Measurements from ENCODE around the gene STK24. TPM values are rescaled to one million over a fixed set of nuclear protein-coding genes. Genes with fewer than 3 reads are reported as not detected.

Gene STK24
- total and polyA plus RNA-seq, 4 donors = 42.7 to 56.1 (median 52.2) TPM

GRCh38 chr13:98508685-98509084 lies 68.2 kb downstream of the STK24 start:
- H3K9me3 ChIP-seq (ENCODE audit: control insufficient read depth, insufficient read depth, low read length) = no peaks in the 10 kb centered on the region

GRCh38 chr13:98508280-98508679 lies 68.6 kb downstream of the STK24 start:
- no CpG with 5 or more reads among the region's 2 CpGs for WGBS (ENCODE audit: insufficient coverage)
- Histone ChIP-seq H3K36me3 (ENCODE audit: control insufficient read depth, insufficient read depth, low read length) (peaks cover 4% of the 10 kb centered on the region), H3K27ac (ENCODE audit: low read depth, low read length) (no peak overlapping the region), H3K4me1 (ENCODE audit: control insufficient read depth, insufficient read depth, low read length) (peaks cover 30% of the 10 kb centered on the region), H3K9me3 (ENCODE audit: control insufficient read depth, insufficient read depth, low read length) (no peaks in the 10 kb centered on the region), H3K27me3 (ENCODE audit: control insufficient read depth, insufficient read depth, low read length) (no peaks in the 10 kb centered on the region), H3K4me3 (ENCODE audit: low read depth, low read length) (no peak overlapping the region)
- no peak for DNase-seq (ENCODE audit: low read depth in 4 of 6, low spot score in 6 of 6)

More at GRCh38 chr13:98508685-98509084, 68.2 kb downstream of the STK24 start:
- Histone ChIP-seq H3K4me3 (ENCODE audit: low read depth, low read length) (no peak overlapping the region), H3K27me3 (ENCODE audit: control insufficient read depth, insufficient read depth, low read length) (no peaks in the 10 kb centered on the region), H3K27ac (ENCODE audit: low read depth, low read length) (no peak overlapping the region), H3K4me1 (ENCODE audit: control insufficient read depth, insufficient read depth, low read length) (peaks cover 26% of the 10 kb centered on the region), H3K36me3 (ENCODE audit: control insufficient read depth, insufficient read depth, low read length) (peaks cover 4% of the 10 kb centered on the region)
- no peak for DNase-seq (ENCODE audit: low read depth in 4 of 6, low spot score in 6 of 6)
- no CpG with 5 or more reads among the region's 2 CpGs for WGBS (ENCODE audit: insufficient coverage)

GRCh38 chr13:98507282-98507797 lies 69.6 kb downstream of the STK24 start:
- H3K27me3 ChIP-seq (ENCODE audit: control insufficient read depth, insufficient read depth, low read length) = no peaks in the 10 kb centered on the region
- H3K9me3 ChIP-seq (ENCODE audit: control insufficient read depth, insufficient read depth, low read length) = no peaks in the 10 kb centered on the region
- H3K36me3 ChIP-seq (ENCODE audit: control insufficient read depth, insufficient read depth, low read length) = no peaks in the 10 kb centered on the region
- no peak overlapping the region for H3K4me3 ChIP-seq (ENCODE audit: low read depth, low read length)
- H3K27ac ChIP-seq (ENCODE audit: low read depth, low read length) = peak overlapping the region; percentile 37
- peak in 5 of 6 donors; percentile 47 to 89 (median 55) for DNase-seq (ENCODE audit: low read depth in 4 of 6, low spot score in 6 of 6)
- H3K4me1 ChIP-seq (ENCODE audit: control insufficient read depth, insufficient read depth, low read length) = peaks cover 26% of the 10 kb centered on the region
- 29% methylated on average over 2 of the region's 5 CpGs for WGBS (ENCODE audit: insufficient coverage)

- 59% methylated on average over 8 of the region's 16 CpGs for WGBS (ENCODE audit: insufficient coverage)
- peak overlapping the region; percentile 29 for H3K27ac ChIP-seq (ENCODE audit: low read depth, low read length)
- H3K4me1 ChIP-seq (ENCODE audit: control insufficient read depth, insufficient read depth, low read length) = peaks cover 26% of the 10 kb centered on the region
These were observed 70.1 kb downstream of the STK24 start for GRCh38 chr13:98506728-98507230.

GRCh38 chr13:98506322-98506721 lies 70.6 kb downstream of the STK24 start:
- H3K4me1 ChIP-seq (ENCODE audit: control insufficient read depth, insufficient read depth, low read length) = peaks cover 26% of the 10 kb centered on the region
- no peak overlapping the region for H3K27ac ChIP-seq (ENCODE audit: low read depth, low read length)
- no peak overlapping the region for H3K4me3 ChIP-seq (ENCODE audit: low read depth, low read length)
- H3K27me3 ChIP-seq (ENCODE audit: control insufficient read depth, insufficient read depth, low read length) = no peaks in the 10 kb centered on the region
- DNase-seq (ENCODE audit: low read depth in 4 of 6, low spot score in 6 of 6) = peak in 1 of 6 donors; percentile 62
- WGBS (ENCODE audit: insufficient coverage) = 31% methylated on average over 7 of the region's 12 CpGs
- no peaks in the 10 kb centered on the region for H3K36me3 ChIP-seq (ENCODE audit: control insufficient read depth, insufficient read depth, low read length)
- H3K9me3 ChIP-seq (ENCODE audit: control insufficient read depth, insufficient read depth, low read length) = no peaks in the 10 kb centered on the region

More at GRCh38 chr13:98506728-98507230, 70.1 kb downstream of the STK24 start:
- no peak for DNase-seq (ENCODE audit: low read depth in 4 of 6, low spot score in 6 of 6)
- Histone ChIP-seq H3K9me3 (ENCODE audit: control insufficient read depth, insufficient read depth, low read length) (no peaks in the 10 kb centered on the region), H3K36me3 (ENCODE audit: control insufficient read depth, insufficient read depth, low read length) (no peaks in the 10 kb centered on the region), H3K27me3 (ENCODE audit: control insufficient read depth, insufficient read depth, low read length) (no peaks in the 10 kb centered on the region), H3K4me3 (ENCODE audit: low read depth, low read length) (no peak overlapping the region)

GRCh38 chr13:98505217-98505616 lies 71.7 kb downstream of the STK24 start:
- H3K27ac ChIP-seq (ENCODE audit: low read depth, low read length) = no peak overlapping the region
- no peaks in the 10 kb centered on the region for H3K27me3 ChIP-seq (ENCODE audit: control insufficient read depth, insufficient read depth, low read length)
- H3K4me3 ChIP-seq (ENCODE audit: low read depth, low read length) = no peak overlapping the region
- WGBS (ENCODE audit: insufficient coverage) = no CpG with 5 or more reads among the region's 2 CpGs
- no peaks in the 10 kb centered on the region for H3K36me3 ChIP-seq (ENCODE audit: control insufficient read depth, insufficient read depth, low read length)
- no peaks in the 10 kb centered on the region for H3K9me3 ChIP-seq (ENCODE audit: control insufficient read depth, insufficient read depth, low read length)
- DNase-seq (ENCODE audit: low read depth in 4 of 6, low spot score in 6 of 6) = no peak
- peaks cover 26% of the 10 kb centered on the region for H3K4me1 ChIP-seq (ENCODE audit: control insufficient read depth, insufficient read depth, low read length)

GRCh38 chr13:98504371-98504963 lies 72.4 kb downstream of the STK24 start:
- H3K9me3 ChIP-seq (ENCODE audit: control insufficient read depth, insufficient read depth, low read length) = no peaks in the 10 kb centered on the region
- H3K27me3 ChIP-seq (ENCODE audit: control insufficient read depth, insufficient read depth, low read length) = no peaks in the 10 kb centered on the region
- 88% methylated on average over 10 of the region's 12 CpGs for WGBS (ENCODE audit: insufficient coverage)
- no peak for DNase-seq (ENCODE audit: low read depth in 4 of 6, low spot score in 6 of 6)
- no peak overlapping the region for H3K27ac ChIP-seq (ENCODE audit: low read depth, low read length)
- peaks cover 2% of the 10 kb centered on the region for H3K36me3 ChIP-seq (ENCODE audit: control insufficient read depth, insufficient read depth, low read length)
- no peak overlapping the region for H3K4me3 ChIP-seq (ENCODE audit: low read depth, low read length)
- H3K4me1 ChIP-seq (ENCODE audit: control insufficient read depth, insufficient read depth, low read length) = peaks cover 26% of the 10 kb centered on the region

GRCh38 chr13:98504029-98504351 lies 72.9 kb downstream of the STK24 start:
- H3K36me3 ChIP-seq (ENCODE audit: control insufficient read depth, insufficient read depth, low read length) = peaks cover 6% of the 10 kb centered on the region
- no peaks in the 10 kb centered on the region for H3K27me3 ChIP-seq (ENCODE audit: control insufficient read depth, insufficient read depth, low read length)
- no CpG with 5 or more reads among the region's 1 CpG for WGBS (ENCODE audit: insufficient coverage)
- peak overlapping the region; percentile 29 for H3K27ac ChIP-seq (ENCODE audit: low read depth, low read length)
- no peak overlapping the region for H3K4me3 ChIP-seq (ENCODE audit: low read depth, low read length)
- peaks cover 26% of the 10 kb centered on the region for H3K4me1 ChIP-seq (ENCODE audit: control insufficient read depth, insufficient read depth, low read length)
- DNase-seq (ENCODE audit: low read depth in 4 of 6, low spot score in 6 of 6) = no peak
- no peaks in the 10 kb centered on the region for H3K9me3 ChIP-seq (ENCODE audit: control insufficient read depth, insufficient read depth, low read length)

GRCh38 chr13:98503175-98504028 lies 73.5 kb downstream of the STK24 start:
- Histone ChIP-seq H3K4me3 (ENCODE audit: low read depth, low read length) (no peak overlapping the region), H3K36me3 (ENCODE audit: control insufficient read depth, insufficient read depth, low read length) (peaks cover 8% of the 10 kb centered on the region), H3K4me1 (ENCODE audit: control insufficient read depth, insufficient read depth, low read length) (peaks cover 26% of the 10 kb centered on the region), H3K9me3 (ENCODE audit: control insufficient read depth, insufficient read depth, low read length) (no peaks in the 10 kb centered on the region), H3K27me3 (ENCODE audit: control insufficient read depth, insufficient read depth, low read length) (no peaks in the 10 kb centered on the region), H3K27ac (ENCODE audit: low read depth, low read length) (peak overlapping the region; percentile 29)
- 85% methylated on average over 3 of the region's 10 CpGs for WGBS (ENCODE audit: insufficient coverage)
- no peak for DNase-seq (ENCODE audit: low read depth in 4 of 6, low spot score in 6 of 6)

Measured in spinal cord (tissue), 10 donors.